DMS79 (cell line): ENCODE data around the gene MRPL41.
A peak's percentile ranks its signal among the peaks of the same experiment; 100 is the strongest.
"Not testable (repeated sequence)": the region's sequence is repeated elsewhere in the genome, so short reads cannot be mapped to it uniquely, and the experiment has no call there.

Experiments
- DNase-seq: peaks from one replicate; lab custom pipeline; 2025; lab: John Stamatoyannopoulos, UW

Gene MRPL41

GRCh38 chr9:137583957-137584356, 32.3 kb downstream of the MRPL41 start:
- DNase-seq: no peak

- DNase-seq: no peak
Measured at GRCh38 chr9:137586854-137587253, 35.2 kb downstream of the MRPL41 start.

GRCh38 chr9:137588311-137588710, 36.6 kb downstream of the MRPL41 start:
- no peak for DNase-seq

- DNase-seq: no peak
Measured at GRCh38 chr9:137588891-137589290, 37.2 kb downstream of the MRPL41 start.

GRCh38 chr9:137589441-137590122, 37.9 kb downstream of the MRPL41 start:
- no peak for DNase-seq

GRCh38 chr9:137590123-137590468, 38.4 kb downstream of the MRPL41 start:
- DNase-seq: no peak

GRCh38 chr9:137590469-137591383, 39.0 kb downstream of the MRPL41 start, which contains the start of gene ZMYND19:
ZMYND19 (minus strand) TSS chr9:137590512; CDS start chr9:137590263, 249 bp downstream.
- DNase-seq: peak; percentile 42

GRCh38 chr9:137592767-137593166, 41.1 kb downstream of the MRPL41 start:
- peak; percentile 63 for DNase-seq

- DNase-seq: peak; percentile 95
Measured at GRCh38 chr9:137593176-137593575, 41.5 kb downstream of the MRPL41 start.

- DNase-seq: not testable (repeated sequence)
Measured at GRCh38 chr9:137596577-137596976, 44.9 kb downstream of the MRPL41 start.

GRCh38 chr9:137598943-137599342, 47.3 kb downstream of the MRPL41 start:
- no peak for DNase-seq
